SK-N-SH (cell line): ENCODE results near the gene GPC4. TPM values are rescaled to one million over a fixed set of nuclear protein-coding genes. Genes with fewer than 3 reads are reported as not detected.
"Not testable (repeated sequence)": the region's sequence is repeated elsewhere in the genome, so short reads cannot be mapped to it uniquely, and the experiment has no call there.

Experiments
- CTCF ChIA-PET: fragments of 300-600, 350-600 bp; formaldehyde crosslinking; extraction: SDS; loops from one replicate; lab custom pipeline; 2021; lab: Yijun Ruan, JAX
- POLR2A ChIA-PET: fragments of 350-600 bp; sonication (Branson Sonifier 250); formaldehyde crosslinking; extraction: SDS; loops from one replicate; lab custom pipeline; 2020; ENCODE audit warnings: antibody characterized with exemption, inconsistent platforms; lab: Yijun Ruan, JAX
- DNase-seq: peaks from one replicate; pipeline ENCODE4 v3.0.0; 2012
- H2AFZ ChIP-seq: fragments of 200-600 bp; sonication (generic); 2 replicates; pipeline ENCODE4 v1.8.1; 2016; ENCODE audit warnings: antibody characterized with exemption, mild to moderate bottlenecking, low read depth
- H3F3A ChIP-seq: fragments of 200-600 bp; sonication (generic); replicated peaks from 2 replicates; pipeline ENCODE3; 2016; ENCODE audit warnings: antibody characterized with exemption, mild to moderate bottlenecking; ENCODE audit not compliant: insufficient read depth
- H3K27ac ChIP-seq, 2 experiments: fragments of 200-500 bp in 1 of 2; fragments of 200-600 bp in 1 of 2; sonication (Bioruptor generic) in 1 of 2; sonication (generic), shearing (Covaris generic) in 1 of 2; 2 replicates each; pipeline versions ENCODE4 v1.5.1 to v1.6.1; 2014 to 2016; ENCODE audit warnings: low read depth in 2 of 2, inconsistent platforms in 1 of 2, low read length in 1 of 2, mild to moderate bottlenecking in 1 of 2, mixed read lengths in 1 of 2
- H3K27me3 ChIP-seq: fragments of 200-600 bp; sonication (generic), shearing (Covaris generic); 2 replicates; pipeline ENCODE4 v1.6.1; 2016; ENCODE audit warnings: mixed run types; ENCODE audit not compliant: insufficient read depth
- H3K36me3 ChIP-seq, 2 experiments: fragments of 200-500 bp in 1 of 2; fragments of 200-600 bp in 1 of 2; sonication (Bioruptor generic) in 1 of 2; sonication (generic) in 1 of 2; replicated peaks in 1 of 2; 2 replicates each; pipeline versions ENCODE3 to v1.5.1; 2014 to 2016; ENCODE audit warnings: low read length in 1 of 2, mild to moderate bottlenecking in 1 of 2; ENCODE audit not compliant: insufficient read depth in 2 of 2, control insufficient read depth in 1 of 2
- H3K4me1 ChIP-seq, 2 experiments: fragments of 200-500 bp in 1 of 2; fragments of 200-600 bp in 1 of 2; sonication (Bioruptor generic) in 1 of 2; sonication (generic), shearing (Covaris generic) in 1 of 2; 2 replicates each; pipeline versions ENCODE4 v1.5.1 to v1.6.1; 2014 to 2016; ENCODE audit warnings: low read depth in 1 of 2, low read length in 1 of 2, mixed run types in 1 of 2; ENCODE audit not compliant: insufficient read depth in 2 of 2, control insufficient read depth in 1 of 2
- H3K4me2 ChIP-seq: fragments of 200-600 bp; sonication (generic), shearing (Covaris generic); 2 replicates; pipeline ENCODE4 v1.6.1; 2017; ENCODE audit warnings: mixed run types
- H3K4me3 ChIP-seq, 2 experiments: fragments of 200-500 bp in 1 of 2; fragments of 200-600 bp in 1 of 2; sonication (Bioruptor generic) in 1 of 2; sonication (generic), shearing (Covaris generic) in 1 of 2; 2 replicates each; pipeline versions ENCODE4 v1.5.1 to v1.8.1; 2014 to 2016; ENCODE audit warnings: low read depth in 2 of 2, inconsistent platforms in 1 of 2, low read length in 1 of 2, mild to moderate bottlenecking in 1 of 2, mixed read lengths in 1 of 2, moderate library complexity in 1 of 2
- H3K79me2 ChIP-seq: fragments of 200-600 bp; sonication (generic); 2 replicates; pipeline ENCODE4 v1.8.1; 2017; ENCODE audit warnings: mild to moderate bottlenecking; ENCODE audit not compliant: insufficient read depth
- H3K9ac ChIP-seq: fragments of 200-600 bp; sonication (generic); 2 replicates; pipeline ENCODE4 v1.6.1; 2017; ENCODE audit warnings: mixed run types
- H3K9me2 ChIP-seq: fragments of 200-600 bp; sonication (generic); 2 replicates; pipeline ENCODE4 v1.6.1; 2017; ENCODE audit warnings: mixed run types
- H3K9me3 ChIP-seq: fragments of 200-600 bp; sonication (generic); 2 replicates; pipeline ENCODE4 v1.6.1; 2017; ENCODE audit warnings: mixed run types, mild to moderate bottlenecking, moderate library complexity
- H4K20me1 ChIP-seq: fragments of 200-600 bp; sonication (generic); 2 replicates; pipeline ENCODE4 v1.6.1; 2017; ENCODE audit warnings: mild to moderate bottlenecking, mixed run types; ENCODE audit not compliant: insufficient read depth
- ELF1 ChIP-seq: IDR thresholded peaks from 2 replicates; pipeline ENCODE4 v1.4.0; 2012
- EP300 ChIP-seq, 2 experiments: IDR thresholded peaks; 2 replicates each; pipeline versions ENCODE4 v1.4.0 to v1.6.1; 2012; ENCODE audit warnings: borderline replicate concordance in 1 of 2, low read depth in 1 of 2, low read length in 1 of 2
- EZH2phosphoT487 ChIP-seq: fragments of 200-600 bp; sonication (generic); IDR thresholded peaks from 2 replicates; pipeline ENCODE4 v1.6.1; 2017; ENCODE audit warnings: low read depth, mixed run types, mild to moderate bottlenecking, antibody characterized with exemption, moderate library complexity, borderline replicate concordance
- FOXM1 ChIP-seq: IDR thresholded peaks from 2 replicates; pipeline ENCODE4 v1.4.0; 2012; ENCODE audit warnings: low read depth, mild to moderate bottlenecking
- GATA2 ChIP-seq: sonication (generic); formaldehyde crosslinking; IDR thresholded peaks from 2 replicates; pipeline ENCODE4 v1.5.0; 2020; ENCODE audit warnings: mild to moderate bottlenecking, missing genetic modification reagents
- PBX3 ChIP-seq: IDR thresholded peaks from 2 replicates; pipeline ENCODE4; 2012
- POLR2AphosphoS5 ChIP-seq: IDR thresholded peaks from 2 replicates; pipeline ENCODE4 v1.6.1; 2012; ENCODE audit warnings: low read depth, low read length
- REST ChIP-seq: IDR thresholded peaks from 2 replicates; pipeline ENCODE4 v1.6.1; 2012; ENCODE audit warnings: mild to moderate bottlenecking, low read depth, low read length, moderate library complexity
- RFX5 ChIP-seq: IDR thresholded peaks from 2 replicates; pipeline ENCODE4 v1.6.1; 2012; ENCODE audit warnings: mild to moderate bottlenecking, improper control_type of control experiment, low read length
- TAF1 ChIP-seq: IDR thresholded peaks from 2 replicates; pipeline ENCODE4 v1.6.1; 2012; ENCODE audit warnings: low read depth, mild to moderate bottlenecking, low read length, moderate library complexity, borderline replicate concordance
- TCF12 ChIP-seq: IDR thresholded peaks from 2 replicates; pipeline ENCODE4 v1.4.0; 2012
- TEAD4 ChIP-seq: IDR thresholded peaks from 2 replicates; pipeline ENCODE4 v1.4.0; 2012; ENCODE audit warnings: mild to moderate bottlenecking, borderline replicate concordance; ENCODE audit not compliant: insufficient read depth
- YY1 ChIP-seq: IDR thresholded peaks from 2 replicates; pipeline ENCODE4 v1.4.0; 2012; ENCODE audit warnings: low read depth, mild to moderate bottlenecking
- WGBS: methylation state at CpG from one replicate; pipeline ENCODE4 v1.1.6; 2017; ENCODE audit warnings: low lambda C conversion rate; 5-methylcytosine and 5-hydroxymethylcytosine counted together
- polyA plus RNA-seq, 3 experiments: library from polyadenylated mRNA; depleted of rRNA; stranded (reverse); fragments of >200 nt; gene quantifications; 2 replicates each; pipeline ENCODE4 v1.2.3, GENCODE V29; 2012
- TF ChIP-seq, protein P1 (sequence below): IDR thresholded peaks from 2 replicates; pipeline ENCODE4 v1.4.0; 2012; ENCODE audit warnings: low read depth, borderline replicate concordance
- TF ChIP-seq, protein P2 (sequence below): fragments of 150-350 bp; IDR thresholded peaks from 2 replicates; pipeline ENCODE4 v1.6.1; 2016; ENCODE audit warnings: mild to moderate bottlenecking, low read depth, low read length

GPC4 gene
- polyA plus RNA-seq, 1 of the 3 experiments (the other 2 are of a cell fraction) = 0.16 TPM

DNA sequence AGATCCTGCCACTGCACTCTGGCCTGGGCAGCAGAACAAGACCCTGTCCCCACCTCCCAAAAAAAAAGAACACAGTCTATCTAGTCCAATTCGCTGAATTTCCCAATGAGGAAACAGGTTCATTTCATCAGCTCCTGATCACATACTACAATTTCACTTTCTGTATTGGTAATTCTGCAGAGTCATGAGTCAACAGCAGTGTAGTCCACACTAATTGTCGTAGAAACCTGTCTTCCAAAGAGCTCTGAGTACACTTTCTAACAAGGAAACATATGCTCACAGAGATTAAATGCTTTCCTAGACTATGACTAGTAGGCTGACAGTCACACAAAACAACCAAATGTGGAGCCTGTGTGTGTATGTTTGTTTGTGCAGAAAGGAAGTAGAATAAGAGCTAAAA lies 91.9 kb downstream of the GPC4 start:
- Histone ChIP-seq H3F3A (no peaks in the 10 kb centered on the region), H4K20me1 (no peaks in the 10 kb centered on the region), H3K36me3 (no peaks in the 10 kb centered on the region), H3K27me3 (peaks cover 9% of the 10 kb centered on the region; the same call in 1 of the 2 replicates), H3K4me1 (no peaks in the 10 kb centered on the region), H3K9me3 (no peaks in the 10 kb centered on the region), H3K4me2 (no peak overlapping the region), H3K27ac (no peak overlapping the region), H3K9ac (no peak overlapping the region), H3K9me2 (no peaks in the 10 kb centered on the region), H3K79me2 (no peaks in the 10 kb centered on the region), H3K4me3 (no peak overlapping the region), H2AFZ (no peak overlapping the region)
- no peak for DNase-seq
- TF ChIP-seq EP300 (IDR thresholded peaks at IDR 0.05; ENCODE audit: borderline replicate concordance in 1 of 2, low read depth in 1 of 2, low read length in 1 of 2) = no peak
- TF ChIP-seq TCF12 = no peak
- TF ChIP-seq ELF1 = no peak
- no peak for TF ChIP-seq POLR2AphosphoS5
- TF ChIP-seq, protein P1, sequence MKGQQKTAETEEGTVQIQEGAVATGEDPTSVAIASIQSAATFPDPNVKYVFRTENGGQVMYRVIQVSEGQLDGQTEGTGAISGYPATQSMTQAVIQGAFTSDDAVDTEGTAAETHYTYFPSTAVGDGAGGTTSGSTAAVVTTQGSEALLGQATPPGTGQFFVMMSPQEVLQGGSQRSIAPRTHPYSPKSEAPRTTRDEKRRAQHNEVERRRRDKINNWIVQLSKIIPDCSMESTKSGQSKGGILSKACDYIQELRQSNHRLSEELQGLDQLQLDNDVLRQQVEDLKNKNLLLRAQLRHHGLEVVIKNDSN = no peak
- no peak for TF ChIP-seq FOXM1
- no peak for TF ChIP-seq TEAD4
- no peak for TF ChIP-seq EZH2phosphoT487
- no peak for TF ChIP-seq GATA2 (CRISPR knock-in tag)
- 20% methylated on average over 2 of the region's 2 CpGs for WGBS
- ChIA-PET POLR2A (no interaction called here), CTCF (interaction anchor here (0.7 kb wide), 1 partner anchor 10 kb away, joined by 3 read pairs; no protein-coding TSS in a partner anchor)

- H2AFZ ChIP-seq, H3K27ac ChIP-seq, H3K36me3 ChIP-seq, H3K27me3 ChIP-seq, H4K20me1 ChIP-seq, H3K9me2 ChIP-seq, H3K4me3 ChIP-seq, H3F3A ChIP-seq, H3K4me1 ChIP-seq, POLR2A ChIA-PET, H3K9me3 ChIP-seq, CTCF ChIA-PET, H3K9ac ChIP-seq, DNase-seq, H3K4me2 ChIP-seq, H3K79me2 ChIP-seq: not testable (repeated sequence)
- WGBS = 20% methylated on average over 9 of the region's 9 CpGs
These were observed 93.0 kb downstream of the GPC4 start for GRCh38 chrX:133322269-133322668.

DNA sequence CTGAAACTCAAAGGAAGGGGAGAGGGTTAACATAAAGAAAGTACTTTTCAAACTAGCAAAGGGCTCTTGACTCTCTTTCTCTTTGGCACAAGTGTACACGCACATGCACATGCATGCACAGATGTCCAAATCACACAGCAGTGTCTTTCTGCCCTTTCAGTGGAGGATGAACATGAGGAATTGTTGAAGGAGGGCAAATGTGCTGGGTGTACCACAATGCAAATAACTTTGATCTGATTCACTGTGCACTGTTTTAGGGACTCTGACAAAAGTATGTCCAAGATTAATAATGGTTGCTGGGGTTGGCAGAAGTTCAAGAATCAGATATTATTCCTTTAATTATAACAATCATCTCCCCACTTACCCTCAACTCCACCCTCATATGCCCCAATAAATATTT lies 93.8 kb downstream of the GPC4 start:
- Histone ChIP-seq H3K4me3 (no peak overlapping the region), H3F3A (no peaks in the 10 kb centered on the region), H3K4me2 (no peak overlapping the region), H3K27me3 (peaks cover 9% of the 10 kb centered on the region; the same call in 1 of the 2 replicates), H4K20me1 (no peaks in the 10 kb centered on the region), H3K9me3 (no peaks in the 10 kb centered on the region), H3K79me2 (no peaks in the 10 kb centered on the region), H2AFZ (no peak overlapping the region), H3K9me2 (no peaks in the 10 kb centered on the region), H3K36me3 (no peaks in the 10 kb centered on the region), H3K9ac (no peak overlapping the region), H3K4me1 (no peaks in the 10 kb centered on the region), H3K27ac (no peak overlapping the region)
- TF ChIP-seq REST = no peak
- TF ChIP-seq TAF1 = no peak
- TF ChIP-seq, protein P2, sequence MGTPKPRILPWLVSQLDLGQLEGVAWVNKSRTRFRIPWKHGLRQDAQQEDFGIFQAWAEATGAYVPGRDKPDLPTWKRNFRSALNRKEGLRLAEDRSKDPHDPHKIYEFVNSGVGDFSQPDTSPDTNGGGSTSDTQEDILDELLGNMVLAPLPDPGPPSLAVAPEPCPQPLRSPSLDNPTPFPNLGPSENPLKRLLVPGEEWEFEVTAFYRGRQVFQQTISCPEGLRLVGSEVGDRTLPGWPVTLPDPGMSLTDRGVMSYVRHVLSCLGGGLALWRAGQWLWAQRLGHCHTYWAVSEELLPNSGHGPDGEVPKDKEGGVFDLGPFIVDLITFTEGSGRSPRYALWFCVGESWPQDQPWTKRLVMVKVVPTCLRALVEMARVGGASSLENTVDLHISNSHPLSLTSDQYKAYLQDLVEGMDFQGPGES = no peak
- TF ChIP-seq PBX3 = no peak
- no peak for TF ChIP-seq RFX5
- no peak for TF ChIP-seq GATA2 (CRISPR knock-in tag)
- TF ChIP-seq FOXM1 = no peak
- no peak for TF ChIP-seq EP300 (IDR thresholded peaks at IDR 0.05; ENCODE audit: borderline replicate concordance in 1 of 2, low read depth in 1 of 2, low read length in 1 of 2)
- no peak for TF ChIP-seq YY1
- ChIA-PET CTCF (no interaction called here), POLR2A (no interaction called here)
- DNase-seq = no peak
- WGBS = 25% methylated on average over 1 of the region's 1 CpG
